Stimulated activated CD4-positive, alpha-beta T cell treated with anti-CD3 and anti-CD28 coated beads, Interleukin-2, amount 100 ng/mL, for 24 hours (primary cell): Measurements from ENCODE around the gene CLASP1.

ENCODE experiments used
- DNase-seq, 2 donors: peaks; one replicate each; pipeline ENCODE4 v3.0.0-alpha.2; 2020

CLASP1 gene

DNA sequence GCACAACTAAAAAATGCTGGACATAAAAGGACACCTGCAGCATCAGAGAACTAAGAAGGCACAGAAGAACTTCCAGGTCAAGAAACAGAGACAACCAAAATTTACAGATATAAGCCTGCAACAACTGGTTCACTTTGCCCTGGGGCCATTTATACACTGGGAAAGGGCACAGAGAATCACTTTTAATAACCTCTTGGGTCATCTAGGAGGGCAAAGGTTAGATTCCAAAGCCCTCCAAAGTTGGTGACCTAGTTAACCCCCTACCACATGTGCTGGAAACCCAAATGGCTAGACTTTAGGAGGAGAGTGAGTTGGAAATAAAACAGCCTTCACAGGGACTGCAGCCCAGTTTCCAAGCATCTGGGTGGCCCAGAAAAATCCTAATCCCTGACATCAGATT is 115.3 kb downstream of the CLASP1 start:
- no peak for DNase-seq

- no peak for DNase-seq
These were observed 116.4 kb downstream of the CLASP1 start for GRCh38 chr2:121532894-121533293.

DNA sequence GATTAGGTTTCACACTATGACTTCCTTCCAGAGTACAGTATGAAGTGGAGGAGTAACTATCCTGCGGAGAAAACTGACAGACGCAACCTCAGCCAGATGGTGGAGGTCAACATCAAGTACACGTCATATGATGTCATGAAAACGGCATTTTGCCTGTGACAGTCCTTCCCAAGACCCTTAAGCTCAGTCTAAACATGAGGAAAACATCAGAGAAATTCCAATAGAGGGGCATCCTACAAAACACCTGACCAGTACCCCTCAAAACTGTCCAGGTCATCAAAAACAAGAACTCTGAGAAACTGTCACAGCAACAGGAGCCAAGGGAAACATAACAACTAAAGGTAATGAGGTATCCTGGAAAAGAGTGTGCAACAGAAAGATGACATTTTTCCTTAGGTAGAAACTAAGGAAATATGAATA is 116.9 kb downstream of the CLASP1 start:
- DNase-seq = no peak

GRCh38 chr2:121530212-121530705 is 119.0 kb downstream of the CLASP1 start:
- peak; percentile 87 for DNase-seq

DNA sequence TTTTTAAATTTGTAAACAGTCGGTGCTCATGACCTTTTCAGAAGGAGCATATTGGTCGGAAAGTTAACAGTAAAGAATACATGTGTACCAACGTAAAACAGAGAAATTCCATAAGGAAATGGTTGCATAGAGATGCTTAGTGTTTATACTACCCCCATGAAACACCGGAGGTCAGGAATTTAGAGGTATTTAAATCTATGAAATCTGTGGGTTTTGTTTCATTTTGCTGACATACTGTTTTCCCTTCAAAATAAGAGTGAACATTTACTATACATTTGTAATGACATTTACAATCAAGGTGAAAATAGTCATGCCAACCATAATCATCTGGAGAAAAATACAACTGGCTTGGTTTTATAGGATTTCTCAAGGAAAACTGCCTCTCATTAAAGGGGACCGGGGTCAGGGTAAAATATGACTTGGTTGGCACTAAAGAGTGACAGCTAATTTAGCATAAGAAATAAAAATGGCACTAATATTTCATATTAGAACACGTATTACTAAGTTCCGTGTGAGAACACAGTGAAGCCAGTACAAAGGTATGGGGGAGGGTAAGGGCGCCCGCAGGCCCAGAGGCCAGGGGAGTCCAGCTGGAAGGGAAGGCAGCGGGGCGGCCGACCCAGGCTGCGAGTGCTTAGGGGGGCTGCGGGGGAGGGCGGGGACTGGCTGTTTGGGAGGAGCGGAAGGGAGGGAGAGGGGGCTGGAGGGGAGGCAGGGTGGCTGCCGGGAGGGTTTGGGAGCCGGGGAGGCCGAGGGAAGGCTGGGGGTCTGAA is 119.6 kb downstream of the CLASP1 start:
- DNase-seq = peak in 1 of 2 donors; percentile 31

DNA sequence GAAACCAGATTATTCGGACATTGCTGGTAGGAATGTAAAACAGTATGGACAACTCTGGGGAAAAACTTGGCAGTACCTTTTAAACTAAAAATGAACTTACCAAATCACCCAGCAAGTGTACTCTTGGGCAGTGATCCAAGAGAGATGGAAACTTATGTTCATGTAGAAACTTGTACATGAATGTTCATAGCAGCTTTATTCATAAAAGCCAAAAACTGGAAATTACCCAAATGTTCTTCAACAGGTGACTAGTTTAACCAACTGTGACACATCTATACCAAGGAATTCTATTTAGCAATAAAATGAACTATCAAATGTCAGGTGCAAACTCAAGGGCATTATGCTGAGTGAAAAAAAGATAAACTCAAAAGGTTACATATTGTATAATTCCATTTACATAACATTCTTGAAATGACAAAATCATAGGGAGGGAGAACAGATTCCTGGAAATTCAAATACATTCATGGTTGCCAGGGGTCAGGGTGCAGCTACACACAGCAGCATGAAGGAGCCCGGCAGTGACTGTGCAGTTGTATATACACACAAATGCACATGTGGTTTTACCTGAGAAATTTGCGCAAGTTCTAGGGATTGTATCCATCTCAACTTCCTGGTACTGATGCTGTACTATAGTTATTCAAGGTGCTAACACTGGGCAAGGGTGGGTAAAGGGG is 122.1 kb downstream of the CLASP1 start:
- peak; percentile 49 to 67 for DNase-seq

DNA sequence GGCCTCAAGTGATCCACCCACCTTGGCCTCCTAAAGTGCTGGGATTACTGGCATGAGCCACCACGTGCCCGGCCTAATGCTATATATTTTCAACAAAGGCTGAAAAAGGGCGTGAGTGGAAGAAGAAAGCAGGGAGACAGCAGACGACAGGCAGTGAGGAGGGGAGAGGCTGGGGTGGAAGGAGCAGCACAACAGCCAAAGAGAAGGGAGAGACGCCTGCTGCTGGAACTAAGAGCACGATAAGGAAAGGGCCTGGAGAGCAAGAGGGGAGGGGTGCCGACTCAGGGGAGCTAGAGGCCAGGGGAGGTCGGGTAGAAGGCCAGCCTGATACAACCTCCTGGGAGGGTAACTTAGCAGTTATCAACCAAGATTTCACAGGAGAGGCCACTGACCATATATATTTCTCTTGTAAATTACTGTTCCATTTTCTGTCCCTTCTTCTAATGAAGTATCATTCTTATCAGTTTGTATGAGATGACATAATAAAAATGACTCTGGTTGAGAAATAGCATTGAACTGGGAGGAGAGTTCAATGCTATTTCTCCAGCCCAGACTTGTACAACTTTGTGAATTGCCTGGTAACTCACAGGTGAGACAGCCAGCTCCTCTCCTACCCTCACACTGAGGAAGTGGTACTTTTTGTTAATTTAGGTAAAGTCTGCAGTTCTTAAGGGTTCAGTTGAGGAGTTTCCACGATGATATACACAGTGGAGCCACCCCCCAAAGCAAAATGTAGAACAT is 124.4 kb downstream of the CLASP1 start:
- DNase-seq = no peak

- DNase-seq = no peak
These were observed 127.9 kb downstream of the CLASP1 start for GRCh38 chr2:121521359-121521758.

- DNase-seq = no peak
These were observed 128.6 kb downstream of the CLASP1 start for GRCh38 chr2:121520641-121520994.

- DNase-seq = no peak
These were observed 129.3 kb downstream of the CLASP1 start for GRCh38 chr2:121519732-121520640.

- no peak for DNase-seq
These were observed 130.1 kb downstream of the CLASP1 start for GRCh38 chr2:121519153-121519552.

GRCh38 chr2:121513597-121514333 is 135.5 kb downstream of the CLASP1 start:
- no peak for DNase-seq

DNA sequence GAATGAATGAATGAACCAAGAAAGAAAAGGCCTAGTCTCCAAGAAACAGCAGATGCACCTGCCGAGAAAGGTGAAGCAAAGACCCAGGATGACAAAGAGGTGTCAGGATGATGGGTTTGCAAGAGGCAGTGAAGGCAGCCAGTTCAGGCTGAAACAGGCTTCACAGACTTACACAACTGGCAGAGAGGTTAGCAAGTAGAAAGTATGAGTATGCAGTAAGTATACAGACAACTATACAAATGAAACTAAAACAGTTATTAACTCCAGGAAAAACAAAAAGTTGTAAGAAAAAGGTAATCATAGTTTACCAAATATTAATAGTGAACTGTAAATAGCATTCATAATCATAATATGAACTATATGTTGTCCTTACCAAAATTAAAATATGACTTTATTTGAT is 138.4 kb downstream of the CLASP1 start:
- DNase-seq = no peak

DNA sequence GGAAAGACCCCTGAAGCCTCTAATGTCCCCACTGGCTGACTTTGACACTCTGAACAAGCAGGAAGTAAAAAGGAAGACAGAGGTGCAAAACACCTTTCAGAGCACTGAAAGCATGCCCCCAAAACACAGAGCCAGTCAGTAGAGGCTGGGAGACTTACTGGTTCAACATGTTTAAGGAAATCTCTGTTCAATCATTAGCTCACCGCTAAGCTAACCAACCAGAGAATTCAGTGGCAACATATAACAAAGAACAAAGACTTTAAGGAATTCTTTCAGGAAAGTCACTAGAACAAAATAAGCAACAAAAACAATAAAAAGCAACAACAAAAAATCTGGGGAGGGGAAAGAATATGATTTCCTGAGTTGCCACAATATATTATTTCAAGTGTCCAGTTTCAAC is 142.6 kb downstream of the CLASP1 start:
- DNase-seq = no peak

GRCh38 chr2:121505986-121506586 is 143.2 kb downstream of the CLASP1 start:
- DNase-seq = no peak

DNA sequence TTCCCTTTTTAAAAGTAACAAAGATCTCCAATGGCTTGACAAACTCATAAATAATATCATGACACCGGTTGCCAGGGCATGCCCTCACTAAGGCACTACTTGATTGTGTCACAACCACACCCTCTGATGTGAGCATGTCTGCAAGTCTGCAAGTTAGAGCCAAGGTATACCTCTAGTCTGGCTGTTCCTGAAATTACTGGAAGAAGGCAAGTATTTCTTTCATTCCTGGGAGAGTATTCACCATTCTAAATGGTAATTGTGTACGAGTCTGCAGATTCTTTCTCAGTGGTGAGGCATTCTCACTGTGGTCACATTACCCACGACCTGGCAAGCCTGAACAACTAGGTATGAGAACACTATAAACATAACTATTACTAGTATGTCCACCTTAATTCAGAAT is 144.3 kb downstream of the CLASP1 start:
- no peak for DNase-seq

GRCh38 chr2:121504316-121504715 is 144.9 kb downstream of the CLASP1 start:
- DNase-seq = no peak

DNA sequence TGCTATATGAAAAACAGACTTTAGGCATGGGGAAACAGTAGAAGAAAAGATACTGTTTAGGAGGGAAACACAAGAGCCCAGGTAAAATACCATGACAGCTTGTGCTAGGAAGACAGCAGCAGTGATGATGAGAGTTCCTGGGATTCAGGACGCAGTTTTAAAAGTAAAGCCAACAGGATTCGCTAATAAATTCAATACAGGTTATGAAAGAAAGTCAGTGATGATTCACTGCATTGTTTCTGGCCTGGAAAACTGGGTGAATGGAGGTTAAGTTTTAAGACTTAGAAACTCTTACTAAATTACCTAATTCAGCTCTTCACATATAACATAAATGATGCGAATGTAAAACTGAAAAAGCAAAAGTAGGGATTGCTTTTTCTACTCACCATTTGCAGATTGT is 146.5 kb downstream of the CLASP1 start:
- DNase-seq = no peak

- no peak for DNase-seq
These were observed 147.0 kb downstream of the CLASP1 start for GRCh38 chr2:121502246-121502645.

GRCh38 chr2:121501554-121501953 is 147.7 kb downstream of the CLASP1 start:
- DNase-seq = no peak

DNA sequence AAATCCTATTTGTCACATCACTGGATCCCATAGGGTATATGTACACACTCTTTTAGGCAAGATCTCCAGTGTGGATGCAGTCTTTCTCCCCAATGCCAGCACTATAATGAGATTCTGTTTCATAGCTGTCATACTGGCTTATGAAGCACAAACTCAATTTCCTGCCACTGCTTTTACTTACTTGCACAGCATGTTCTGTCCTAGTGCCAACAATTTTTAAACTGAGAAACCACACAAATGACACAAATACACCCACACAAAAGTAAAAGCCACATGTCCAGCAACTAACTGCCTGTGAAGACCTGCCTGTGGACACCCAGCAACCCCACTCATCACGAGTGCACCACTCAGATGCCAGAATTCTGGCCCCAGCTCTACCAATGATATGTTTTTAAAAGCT is 148.2 kb downstream of the CLASP1 start:
- no peak for DNase-seq
